H1 (cell line): Measurements from ENCODE around the gene HFE.
A peak's percentile ranks its signal among the peaks of the same experiment; 100 is the strongest.

Source experiments
- POLR2AphosphoS5 ChIP-seq: IDR thresholded peaks from 2 replicates; pipeline ENCODE4 v1.6.1; 2011; ENCODE audit warnings: low read depth, low read length
- TBP ChIP-seq: IDR thresholded peaks from 2 replicates; pipeline ENCODE4 v1.6.1; 2011; ENCODE audit warnings: low read depth, low read length, improper control_type of control experiment
- TF ChIP-seq, protein P1 (sequence below), 3 experiments: IDR thresholded peaks; 1 replicate in 2 of 3; 2 replicates in 1 of 3; pipeline versions ENCODE4 v1.5.1 to v1.6.1; 2011; ENCODE audit warnings: low read length in 3 of 3, mild to moderate bottlenecking in 3 of 3, inconsistent platforms in 2 of 3, low read depth in 1 of 3, moderate library complexity in 1 of 3; ENCODE audit not compliant: insufficient read depth in 1 of 3; ENCODE audit errors: control extremely low read depth in 1 of 3
- TF ChIP-seq, protein P2 (sequence below): IDR thresholded peaks from 2 replicates; pipeline ENCODE4 v1.6.1; 2011; ENCODE audit warnings: low read depth, mild to moderate bottlenecking, low read length; ENCODE audit not compliant: insufficient read depth

DNA sequence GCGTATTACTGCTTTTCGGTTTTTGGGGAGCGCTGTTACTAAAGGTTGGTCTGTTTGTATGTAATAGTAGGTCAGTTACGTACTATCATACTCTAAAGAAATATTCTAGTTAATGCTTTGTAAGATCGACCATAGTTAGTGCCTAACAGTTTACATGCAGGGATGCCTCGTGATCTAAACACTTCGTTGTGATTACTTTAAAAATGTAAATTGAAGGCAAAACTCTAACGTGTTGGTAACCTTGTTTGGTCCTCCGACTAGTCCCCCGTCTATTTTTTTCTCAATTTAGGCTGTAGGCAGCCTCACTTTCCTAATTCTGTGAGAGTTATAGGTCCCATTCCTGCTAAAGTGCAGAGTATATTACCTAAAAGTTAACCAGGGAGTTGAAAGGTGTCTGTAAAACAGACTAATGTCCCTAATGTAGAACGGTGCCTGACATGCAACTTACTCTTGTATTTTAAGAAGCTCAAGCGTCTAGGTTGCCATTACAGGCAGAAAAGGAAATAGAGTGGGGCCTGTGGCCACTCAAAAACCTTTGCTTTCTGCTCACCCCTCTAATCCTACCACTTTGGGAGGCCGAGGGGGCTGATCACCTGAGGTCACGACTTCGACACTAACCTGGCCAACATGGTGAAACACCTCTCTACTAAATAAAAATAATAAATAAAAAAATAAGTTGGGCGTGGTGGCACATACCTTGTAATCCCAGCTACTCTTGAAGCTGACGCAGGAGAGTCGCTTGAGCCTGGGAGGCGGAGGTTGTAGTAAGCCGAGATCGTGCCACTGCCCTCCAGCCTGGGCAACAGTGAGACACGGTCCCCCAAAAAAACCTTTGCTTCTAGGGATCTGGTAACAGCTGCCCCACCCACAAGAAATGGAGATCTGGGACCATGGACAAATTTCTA, 37.8 kb downstream of the HFE start:
- TF ChIP-seq POLR2AphosphoS5 (peak; percentile 82), TBP (no peak)
- TF ChIP-seq, protein P1, sequence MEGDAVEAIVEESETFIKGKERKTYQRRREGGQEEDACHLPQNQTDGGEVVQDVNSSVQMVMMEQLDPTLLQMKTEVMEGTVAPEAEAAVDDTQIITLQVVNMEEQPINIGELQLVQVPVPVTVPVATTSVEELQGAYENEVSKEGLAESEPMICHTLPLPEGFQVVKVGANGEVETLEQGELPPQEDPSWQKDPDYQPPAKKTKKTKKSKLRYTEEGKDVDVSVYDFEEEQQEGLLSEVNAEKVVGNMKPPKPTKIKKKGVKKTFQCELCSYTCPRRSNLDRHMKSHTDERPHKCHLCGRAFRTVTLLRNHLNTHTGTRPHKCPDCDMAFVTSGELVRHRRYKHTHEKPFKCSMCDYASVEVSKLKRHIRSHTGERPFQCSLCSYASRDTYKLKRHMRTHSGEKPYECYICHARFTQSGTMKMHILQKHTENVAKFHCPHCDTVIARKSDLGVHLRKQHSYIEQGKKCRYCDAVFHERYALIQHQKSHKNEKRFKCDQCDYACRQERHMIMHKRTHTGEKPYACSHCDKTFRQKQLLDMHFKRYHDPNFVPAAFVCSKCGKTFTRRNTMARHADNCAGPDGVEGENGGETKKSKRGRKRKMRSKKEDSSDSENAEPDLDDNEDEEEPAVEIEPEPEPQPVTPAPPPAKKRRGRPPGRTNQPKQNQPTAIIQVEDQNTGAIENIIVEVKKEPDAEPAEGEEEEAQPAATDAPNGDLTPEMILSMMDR (IDR thresholded peaks at IDR 0.05; ENCODE audit: control extremely low read depth in 1 of 3, insufficient read depth in 1 of 3, low read depth in 1 of 3, low read length in 3 of 3), result no peak
- TF ChIP-seq, protein P2, sequence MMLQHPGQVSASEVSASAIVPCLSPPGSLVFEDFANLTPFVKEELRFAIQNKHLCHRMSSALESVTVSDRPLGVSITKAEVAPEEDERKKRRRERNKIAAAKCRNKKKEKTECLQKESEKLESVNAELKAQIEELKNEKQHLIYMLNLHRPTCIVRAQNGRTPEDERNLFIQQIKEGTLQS, result no peak
